Upper lobe of left lung (tissue), 6 donors: ENCODE data around the gene RAB27B. TPM values are rescaled to one million over a fixed set of nuclear protein-coding genes. Genes with fewer than 3 reads are reported as not detected.

Source experiments
- ATAC-seq, 2 donors: fragments of 200-7000 bp; cut with Tn5 transposase; one replicate each; pipeline ENCODE4 v1.9.1; 2022; ENCODE audit warnings: mild to moderate bottlenecking in 2 of 2, moderate library complexity in 2 of 2; ENCODE audit not compliant: low FRiP score in 2 of 2
- DNase-seq, 2 donors: peaks; one replicate each; pipeline ENCODE4 v3.0.0-alpha.2; 2019 to 2020
- H3K27ac ChIP-seq, 4 donors: fragments of 200-600 bp; sonication (generic); one replicate each; pipeline ENCODE4 v1.5.1; 2016 to 2019
- H3K27me3 ChIP-seq, 4 donors: fragments of 200-600 bp; sonication (generic); one replicate each; pipeline ENCODE4 v1.5.1; 2017 to 2019
- H3K36me3 ChIP-seq, 4 donors: fragments of 200-600 bp; sonication (generic); one replicate each; pipeline ENCODE4 v1.5.1; 2016 to 2019
- H3K4me1 ChIP-seq, 4 donors: fragments of 200-600 bp; sonication (generic); one replicate each; pipeline ENCODE4 v1.5.1; 2018 to 2019
- H3K4me3 ChIP-seq, 4 donors: fragments of 200-600 bp; sonication (generic); one replicate each; pipeline ENCODE4 v1.5.1; 2017 to 2019; ENCODE audit warnings: mild to moderate bottlenecking in 2 of 4, moderate library complexity in 1 of 4
- H3K9me3 ChIP-seq, 4 donors: fragments of 200-600 bp; sonication (generic); one replicate each; pipeline ENCODE4 v1.5.1; 2018 to 2019
- CTCF ChIP-seq, 6 experiments: fragments of 450-650 bp in 4 of 6; fragments of 200-600 bp in 2 of 6; sonication (generic) in 2 of 6; IDR thresholded peaks; one replicate each; pipeline ENCODE4 v1.5.1; 2016 to 2019; ENCODE audit warnings: antibody characterized with exemption in 6 of 6
- EP300 ChIP-seq, 4 donors: sonication (generic); formaldehyde crosslinking; IDR thresholded peaks; one replicate each; pipeline ENCODE4 v1.5.1; 2017; ENCODE audit warnings: antibody characterized with exemption in 4 of 4, control low read depth in 2 of 4
- POLR2A ChIP-seq, 4 donors: fragments of 450-650 bp; IDR thresholded peaks; one replicate each; pipeline ENCODE4 v1.5.1; 2016 to 2017; ENCODE audit warnings: antibody characterized with exemption in 4 of 4, mild to moderate bottlenecking in 2 of 4
- POLR2AphosphoS5 ChIP-seq, 2 donors: sonication (generic); formaldehyde crosslinking; IDR thresholded peaks; one replicate each; pipeline ENCODE4 v1.5.1; 2017; ENCODE audit warnings: antibody characterized with exemption in 2 of 2
- WGBS, 2 donors: methylation state at CpG; one replicate each; pipeline ENCODE4 v1.1.5; 2017 to 2018; 5-methylcytosine and 5-hydroxymethylcytosine counted together
- total RNA-seq, 6 donors: library from RNA; depleted of rRNA in 4 of 6; stranded (reverse); fragments of >200 nt in 4 of 6; gene quantifications; one replicate each; pipeline versions ENCODE4 v1.1.0 to v1.2.1, GENCODE V29; 2016 to 2021
- donor health status: DM: no; HTN: no; CAD: no; lungs with moderate emphysema.
- donor health status: DM: no; HTN: yes; CAD: no; lungs with severe emphysema.

The RAB27B gene
- total RNA-seq, 6 donors from 2014 or later, result 4.2 to 28.1 (median 17.1) TPM

GRCh38 chr18:54888933-54889332 is 60.7 kb downstream of the RAB27B start:
- Histone ChIP-seq H3K27ac (no peak overlapping the region), H3K4me3 (no peak overlapping the region), H3K36me3 (no peaks in the 10 kb centered on the region), H3K9me3 (no peaks in the 10 kb centered on the region), H3K27me3 (no peaks in the 10 kb centered on the region), H3K4me1 (no peaks in the 10 kb centered on the region)
- DNase-seq (no peak), ATAC-seq (no peak)
- TF ChIP-seq POLR2AphosphoS5 (IDR thresholded peaks at IDR 0.05), result no peak
- no peak for TF ChIP-seq CTCF (IDR thresholded peaks at IDR 0.05)
- TF ChIP-seq EP300 (IDR thresholded peaks at IDR 0.05), result no peak
- TF ChIP-seq POLR2A (IDR thresholded peaks at IDR 0.05), result no peak
- whole genome bisulfite sequencing, 2 donors, result 72 to 74% methylated on average over 2 of the region's 2 CpGs

GRCh38 chr18:54899500-54899899 is 71.2 kb downstream of the RAB27B start:
- Histone ChIP-seq H3K27ac (no peak overlapping the region), H3K4me3 (no peak overlapping the region), H3K36me3 (peaks cover 0 to 13% (median 0%) of the 10 kb centered on the region in 4 donors), H3K9me3 (no peaks in the 10 kb centered on the region), H3K27me3 (no peaks in the 10 kb centered on the region), H3K4me1 (no peaks in the 10 kb centered on the region)
- ATAC-seq, result no peak
- TF ChIP-seq CTCF (IDR thresholded peaks at IDR 0.05), result no peak
- no peak for TF ChIP-seq POLR2A (IDR thresholded peaks at IDR 0.05)
- no peak for TF ChIP-seq POLR2AphosphoS5 (IDR thresholded peaks at IDR 0.05)
- TF ChIP-seq EP300 (IDR thresholded peaks at IDR 0.05), result no peak
- DNase-seq, result no peak

- ATAC-seq (no peak), DNase-seq (no peak)
- no peak for TF ChIP-seq POLR2A (IDR thresholded peaks at IDR 0.05)
- TF ChIP-seq POLR2AphosphoS5 (IDR thresholded peaks at IDR 0.05), result no peak
- no peak for TF ChIP-seq CTCF (IDR thresholded peaks at IDR 0.05)
- TF ChIP-seq EP300 (IDR thresholded peaks at IDR 0.05), result no peak
- Histone ChIP-seq H3K4me3 (no peak overlapping the region), H3K9me3 (no peaks in the 10 kb centered on the region), H3K4me1 (no peaks in the 10 kb centered on the region), H3K27ac (no peak overlapping the region), H3K36me3 (peaks cover 0 to 18% (median 0%) of the 10 kb centered on the region in 4 donors), H3K27me3 (no peaks in the 10 kb centered on the region)
- 86 to 87% methylated on average over 2 of the region's 2 CpGs for WGBS, 2 donors
Observed at GRCh38 chr18:54900290-54900689, 72.0 kb downstream of the RAB27B start.

- H3K27ac ChIP-seq, result no peak overlapping the region
- DNase-seq (no peak), ATAC-seq (no peak)
- no peak overlapping the region for H3K4me3 ChIP-seq
- peaks cover 0 to 36% (median 0%) of the 10 kb centered on the region in 4 donors for H3K36me3 ChIP-seq
- TF ChIP-seq EP300 (IDR thresholded peaks at IDR 0.05) (no peak), POLR2AphosphoS5 (IDR thresholded peaks at IDR 0.05) (no peak), CTCF (IDR thresholded peaks at IDR 0.05) (no peak), POLR2A (IDR thresholded peaks at IDR 0.05) (no peak)
- no peaks in the 10 kb centered on the region for H3K9me3 ChIP-seq
- no peaks in the 10 kb centered on the region for H3K4me1 ChIP-seq
- no peaks in the 10 kb centered on the region for H3K27me3 ChIP-seq
- WGBS, 2 donors, result 95 to 97% methylated on average over 2 of the region's 2 CpGs
Observed at GRCh38 chr18:54904581-54904980, 76.3 kb downstream of the RAB27B start.

GRCh38 chr18:54905629-54906028 is 77.4 kb downstream of the RAB27B start:
- 84 to 90% methylated on average over 5 of the region's 5 CpGs for WGBS, 2 donors

More at GRCh38 chr18:54905629-54906028, 77.4 kb downstream of the RAB27B start:
- no peaks in the 10 kb centered on the region for H3K4me1 ChIP-seq
- TF ChIP-seq POLR2A (IDR thresholded peaks at IDR 0.05), result no peak
- TF ChIP-seq POLR2AphosphoS5 (IDR thresholded peaks at IDR 0.05), result no peak
- TF ChIP-seq EP300 (IDR thresholded peaks at IDR 0.05), result no peak
- no peak for TF ChIP-seq CTCF (IDR thresholded peaks at IDR 0.05)
- H3K36me3 ChIP-seq, result peaks cover 0 to 46% (median 0%) of the 10 kb centered on the region in 4 donors
- no peak overlapping the region for H3K27ac ChIP-seq
- H3K4me3 ChIP-seq, result no peak overlapping the region
- ATAC-seq (no peak), DNase-seq (no peak)
- no peaks in the 10 kb centered on the region for H3K9me3 ChIP-seq
- H3K27me3 ChIP-seq, result no peaks in the 10 kb centered on the region
